Endothelial cell of umbilical vein (primary cell): ENCODE results near the gene KRT222. TPM values are rescaled to one million over a fixed set of nuclear protein-coding genes. Genes with fewer than 3 reads are reported as not detected.

Source experiments
- Bru-seq: library from RNA; stranded (reverse); fragments of 400-500 nt; gene quantifications from one replicate; lab custom pipeline; 2021; lab: Mats Ljungman, UMichigan
- BruChase-seq, 2 experiments: library from RNA; stranded (reverse); fragments of 400-500 nt; gene quantifications; one replicate each; lab custom pipeline; 2021; lab: Mats Ljungman, UMichigan
- BruUV-seq: library from RNA; stranded (reverse); fragments of 400-500 nt; replicated peaks from 2 replicates; lab custom pipeline; 2021; lab: Mats Ljungman, UMichigan
- CTCF ChIA-PET: fragments of 300-600, 350-600 bp; sonication (Branson Sonifier 250); formaldehyde crosslinking; loops from one replicate; lab custom pipeline; 2021; ENCODE audit warnings: antibody characterized with exemption, inconsistent platforms; lab: Charles Lee
- POLR2A ChIA-PET: fragments of 300-600, 350-600 bp; sonication (Branson Sonifier 250); formaldehyde crosslinking; loops from one replicate; lab custom pipeline; 2021; ENCODE audit warnings: antibody characterized with exemption, inconsistent platforms; lab: Charles Lee
- DNase-seq: peaks from one replicate; pipeline ENCODE4 v3.0.0-alpha.2; 2011; ENCODE audit warnings: low read depth, low spot score
- FAIRE-seq: peaks from 2 replicates; lab custom pipeline; 2011; peaks lifted over from hg19 to GRCh38; lab: Jason Lieb, UNC
- H2AFZ ChIP-seq: 2 replicates; pipeline ENCODE4 v1.6.0; 2012; ENCODE audit warnings: low read depth, low read length, control low read depth, inconsistent platforms
- H3K27ac ChIP-seq: 2 replicates; pipeline ENCODE4 v1.5.1; 2011; ENCODE audit warnings: low read depth, mild to moderate bottlenecking, control low read depth, low read length, moderate library complexity; ENCODE audit not compliant: insufficient read depth
- H3K27me3 ChIP-seq, 2 experiments: 2 replicates each; pipeline versions ENCODE4 v1.6.0 to v1.6.1; 2011; ENCODE audit warnings: low read length in 2 of 2, mixed read lengths in 1 of 2; ENCODE audit not compliant: control insufficient read depth in 2 of 2, insufficient read depth in 2 of 2
- H3K36me3 ChIP-seq, 2 experiments: 2 replicates in 1 of 2; 3 replicates in 1 of 2; pipeline ENCODE4 v1.5.1; 2011; ENCODE audit warnings: low read length in 2 of 2, mild to moderate bottlenecking in 1 of 2, moderate library complexity in 1 of 2; ENCODE audit not compliant: control insufficient read depth in 2 of 2, insufficient read depth in 2 of 2; ENCODE audit errors: extremely low read depth in 1 of 2
- H3K4me1 ChIP-seq: 3 replicates; pipeline ENCODE4 v1.5.1; 2011; ENCODE audit warnings: mild to moderate bottlenecking, low read length; ENCODE audit not compliant: control insufficient read depth, insufficient read depth; ENCODE audit errors: extremely low read depth
- H3K4me2 ChIP-seq: 2 replicates; pipeline ENCODE4 v1.6.1; 2011; ENCODE audit warnings: low read length, control low read depth, mixed read lengths; ENCODE audit not compliant: insufficient read depth
- H3K4me3 ChIP-seq, 3 experiments: fragments of 200-600 bp in 1 of 3; sonication (generic), shearing (Covaris generic) in 1 of 3; replicated peaks in 1 of 3; 2 replicates each; pipeline ENCODE4 v1.5.1; 2011 to 2016; ENCODE audit warnings: control low read depth in 3 of 3, low read length in 3 of 3, mild to moderate bottlenecking in 2 of 3, inconsistent platforms in 1 of 3, low read depth in 1 of 3, moderate library complexity in 1 of 3; ENCODE audit not compliant: insufficient read depth in 1 of 3
- H3K79me2 ChIP-seq: 2 replicates; pipeline ENCODE4 v1.6.0; 2012; ENCODE audit warnings: low read length, inconsistent platforms; ENCODE audit not compliant: control insufficient read depth, insufficient read depth
- H3K9ac ChIP-seq: replicated peaks from 2 replicates; pipeline ENCODE3; 2011; ENCODE audit warnings: low read length, control low read depth; ENCODE audit not compliant: insufficient read depth; ENCODE audit errors: extremely low read depth
- H3K9me1 ChIP-seq: replicated peaks from 3 replicates; pipeline ENCODE4 v1.6.0; 2011; ENCODE audit warnings: mild to moderate bottlenecking, low read length; ENCODE audit not compliant: control insufficient read depth, insufficient read depth; ENCODE audit errors: extremely low read depth
- H3K9me3 ChIP-seq: replicated peaks from 2 replicates; pipeline ENCODE4 v1.5.1; 2012; ENCODE audit warnings: low read length, inconsistent platforms; ENCODE audit not compliant: control insufficient read depth, insufficient read depth
- H4K20me1 ChIP-seq: replicated peaks from 2 replicates; pipeline ENCODE3; 2011; ENCODE audit warnings: mild to moderate bottlenecking, low read length; ENCODE audit not compliant: control insufficient read depth, insufficient read depth; ENCODE audit errors: extremely low read depth
- CTCF ChIP-seq, 2 donors: IDR thresholded peaks; 1 replicate in 1 of 2; 2 replicates in 1 of 2; pipeline ENCODE4 v1.5.1; 2011; ENCODE audit warnings: low read length in 2 of 2, mild to moderate bottlenecking in 2 of 2, moderate library complexity in 2 of 2, control low read depth in 1 of 2, inconsistent platforms in 1 of 2, low read depth in 1 of 2; ENCODE audit not compliant: insufficient read depth in 1 of 2; ENCODE audit errors: extremely low read depth in 1 of 2
- EZH2 ChIP-seq: IDR thresholded peaks from 2 replicates; pipeline ENCODE4 v1.6.1; 2012; ENCODE audit warnings: borderline replicate concordance, low read depth, mild to moderate bottlenecking, moderate library complexity, low read length, inconsistent platforms; ENCODE audit not compliant: severe bottlenecking
- FOS ChIP-seq: IDR thresholded peaks from 2 replicates; pipeline ENCODE4 v1.6.1; 2011; ENCODE audit warnings: mild to moderate bottlenecking, low read length, moderate library complexity, borderline replicate concordance; ENCODE audit not compliant: insufficient read depth
- GATA2 ChIP-seq: IDR thresholded peaks from 2 replicates; pipeline ENCODE4 v1.7.0; 2011; ENCODE audit warnings: low read depth, mild to moderate bottlenecking, moderate library complexity, mixed read lengths, low read length; ENCODE audit not compliant: insufficient read length, insufficient read depth
- JUN ChIP-seq: IDR thresholded peaks from 2 replicates; pipeline ENCODE4 v1.6.1; 2011; ENCODE audit warnings: borderline replicate concordance, low read depth; ENCODE audit not compliant: insufficient read length, insufficient read depth
- MYC ChIP-seq: IDR thresholded peaks from one replicate; pipeline ENCODE4 v1.6.1; 2011; ENCODE audit warnings: mild to moderate bottlenecking, low read depth, low read length
- POLR2A ChIP-seq: IDR thresholded peaks from 2 replicates; pipeline ENCODE4 v1.6.1; 2012; ENCODE audit warnings: low read depth, mild to moderate bottlenecking, control low read depth, low read length
- POLR2AphosphoS5 ChIP-seq: IDR thresholded peaks from 2 replicates; pipeline ENCODE4 v1.6.1; 2012; ENCODE audit warnings: low read depth, mild to moderate bottlenecking, control low read depth, low read length, moderate library complexity; ENCODE audit not compliant: insufficient read depth
- dilution Hi-C: fragments of 300-500 bp; cut with MboI; formaldehyde crosslinking; loops from one replicate; pipeline ENCODE4 v1.15.0; 2019; ENCODE audit warnings: low sequenced_read_pairs; ENCODE audit not compliant: extremely low pct_ligation_motif_present
- intact Hi-C: fragments of 100-400 bp; cut with micrococcal nuclease; formaldehyde crosslinking; loops from one replicate; pipeline ENCODE4 v1.10.0; 2022
- long read RNA-seq: library from polyadenylated mRNA; stranded (forward); transcript quantifications from one replicate; pipeline ENCODE4 v2.0.0, GENCODE V29; 2021
- polyA minus RNA-seq, 3 experiments: library from RNA; depleted of rRNA, polyadenylated mRNA; stranded (reverse); fragments of >200 nt; gene quantifications; 1 replicate in 1 of 3; 2 replicates in 2 of 3; pipeline ENCODE4 v1.2.3, GENCODE V29; 2011
- polyA plus RNA-seq, 4 experiments: library from polyadenylated mRNA; depleted of rRNA in 3 of 4; stranded (reverse) in 3 of 4; unstranded in 1 of 4; fragments of >200 nt; gene quantifications; 2 replicates each; pipeline versions ENCODE4 v1.2.1 to v1.2.3, GENCODE V29; 2011 to 2012; ENCODE audit warnings: missing spikeins in 1 of 4
- total RNA-seq: library from RNA; stranded (reverse); gene quantifications from 2 replicates; pipeline ENCODE4 v1.2.3, GENCODE V29; 2021
- TF ChIP-seq, protein P1 (sequence below): IDR thresholded peaks from 2 replicates; pipeline ENCODE4 v1.6.1; 2011; ENCODE audit not compliant: insufficient read depth, insufficient read length

Gene KRT222
- total RNA-seq (not detected in 2 replicates), polyA plus RNA-seq (not detected in 2 replicates), polyA minus RNA-seq (not detected in 2 replicates), Bru-seq, nascent RNA (not detected), BruChase-seq, experiment 1, labeled RNA remaining after a 6-hour chase (not detected), BruChase-seq, experiment 2, labeled RNA remaining after a 2-hour chase (not detected)
- polyA plus RNA-seq (2011; cell fraction: cytosol; rRNA removed), result not detected in 2 replicates
- not detected in 2 replicates for polyA plus RNA-seq (2011; cell fraction: nucleus; rRNA removed)
- not detected in 2 replicates for polyA plus RNA-seq (2012)
- not detected for polyA minus RNA-seq (2011; cell fraction: cytosol; rRNA and poly(A)+ RNA removed)
- polyA minus RNA-seq (2011; cell fraction: nucleus; rRNA and poly(A)+ RNA removed), result not detected in 2 replicates
- long read RNA-seq, result 0 reads

DNA sequence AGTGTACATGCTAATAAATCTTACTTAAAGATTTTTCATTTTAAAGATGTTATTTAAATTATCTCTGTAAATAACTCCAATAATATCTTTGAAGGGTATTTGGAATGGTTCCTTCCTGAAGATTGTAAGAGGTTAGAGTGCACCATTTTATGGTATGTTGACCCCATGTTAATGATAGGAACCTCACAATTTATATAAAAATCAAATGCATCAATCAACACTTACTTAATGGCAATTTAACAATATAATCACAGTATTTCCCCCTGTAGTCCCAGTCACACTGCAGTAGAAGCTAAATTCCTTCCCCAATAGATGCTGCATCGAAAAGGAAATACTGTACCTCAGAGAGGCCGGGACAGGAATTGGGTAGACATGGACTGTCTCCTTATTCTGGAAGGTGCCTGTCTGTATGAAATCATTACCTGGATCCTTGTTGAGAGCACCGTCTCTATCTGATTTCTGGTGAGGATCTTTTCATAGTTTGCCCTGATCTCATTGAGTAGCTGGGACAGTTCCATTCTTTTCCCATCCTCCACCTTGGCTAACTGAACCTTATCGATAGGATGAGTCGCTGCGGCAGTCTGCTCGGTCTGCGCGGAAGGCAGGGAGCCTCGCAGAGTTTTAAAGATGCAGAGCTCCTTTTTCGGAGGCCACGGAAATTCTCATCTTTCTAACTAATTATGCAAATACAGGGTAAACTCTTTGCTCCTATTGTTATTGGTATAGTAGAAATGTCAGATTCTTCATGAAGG lies at the start of gene KRT222:
Gene KRT222, minus strand, starts transcription at position 596 of the 752 bp plus-strand sequence. Its CDS starts 78 bp downstream, at position 518.
- no peaks in the 10 kb centered on the region for H3K79me2 ChIP-seq
- H3K9me3 ChIP-seq, result no peaks in the 10 kb centered on the region
- no TSS peak for BruUV-seq
- CTCF ChIA-PET, result no interaction called here
- no peak within 1 kb of the TSS for H3K9ac ChIP-seq
- H2AFZ ChIP-seq, result peak within 1 kb of the TSS; percentile 48
- dilution Hi-C loops, result no loop called here
- H3K4me1 ChIP-seq, result no peaks in the 10 kb centered on the region
- TF ChIP-seq, protein P1, sequence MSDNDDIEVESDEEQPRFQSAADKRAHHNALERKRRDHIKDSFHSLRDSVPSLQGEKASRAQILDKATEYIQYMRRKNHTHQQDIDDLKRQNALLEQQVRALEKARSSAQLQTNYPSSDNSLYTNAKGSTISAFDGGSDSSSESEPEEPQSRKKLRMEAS, result no peak
- no peak for TF ChIP-seq MYC
- TF ChIP-seq CTCF (IDR thresholded peaks at IDR 0.05; ENCODE audit: extremely low read depth in 1 of 2, insufficient read depth in 1 of 2, low read depth in 1 of 2, low read length in 2 of 2), result no peak
- TF ChIP-seq EZH2, result no peak
- no peak for TF ChIP-seq FOS
- no peak for TF ChIP-seq JUN
- no peak for TF ChIP-seq POLR2AphosphoS5
- TF ChIP-seq POLR2A, result no peak
- TF ChIP-seq GATA2, result no peak
- intact Hi-C loops, result loop anchor here (5.0 kb wide), 1 partner anchor 43 kb away; no protein-coding TSS in a partner anchor
- H3K4me3 ChIP-seq, result no peak within 1 kb of the TSS
- peaks cover 19 to 40% of the 10 kb centered on the region in 2 experiments for H3K27me3 ChIP-seq
- H3K27ac ChIP-seq, result no peak within 1 kb of the TSS
- no peaks in the 10 kb centered on the region for H4K20me1 ChIP-seq
- DNase-seq (no peak), FAIRE-seq (no peak)
- H3K4me2 ChIP-seq, result no peak within 1 kb of the TSS
- no peaks in the 10 kb centered on the region for H3K9me1 ChIP-seq
- H3K36me3 ChIP-seq, result no peaks in the 10 kb centered on the region
- POLR2A ChIA-PET, result no interaction called here
